ENCODE data around the gene PJVK. TPM values are rescaled to one million over a fixed set of nuclear protein-coding genes. Genes with fewer than 3 reads are reported as not detected.

The PJVK gene, protein sequence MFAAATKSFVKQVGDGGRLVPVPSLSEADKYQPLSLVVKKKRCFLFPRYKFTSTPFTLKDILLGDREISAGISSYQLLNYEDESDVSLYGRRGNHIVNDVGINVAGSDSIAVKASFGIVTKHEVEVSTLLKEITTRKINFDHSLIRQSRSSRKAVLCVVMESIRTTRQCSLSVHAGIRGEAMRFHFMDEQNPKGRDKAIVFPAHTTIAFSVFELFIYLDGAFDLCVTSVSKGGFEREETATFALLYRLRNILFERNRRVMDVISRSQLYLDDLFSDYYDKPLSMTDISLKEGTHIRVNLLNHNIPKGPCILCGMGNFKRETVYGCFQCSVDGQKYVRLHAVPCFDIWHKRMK
- total RNA-seq, result 0.35 and 1.4 TPM in 2 replicates

DNA sequence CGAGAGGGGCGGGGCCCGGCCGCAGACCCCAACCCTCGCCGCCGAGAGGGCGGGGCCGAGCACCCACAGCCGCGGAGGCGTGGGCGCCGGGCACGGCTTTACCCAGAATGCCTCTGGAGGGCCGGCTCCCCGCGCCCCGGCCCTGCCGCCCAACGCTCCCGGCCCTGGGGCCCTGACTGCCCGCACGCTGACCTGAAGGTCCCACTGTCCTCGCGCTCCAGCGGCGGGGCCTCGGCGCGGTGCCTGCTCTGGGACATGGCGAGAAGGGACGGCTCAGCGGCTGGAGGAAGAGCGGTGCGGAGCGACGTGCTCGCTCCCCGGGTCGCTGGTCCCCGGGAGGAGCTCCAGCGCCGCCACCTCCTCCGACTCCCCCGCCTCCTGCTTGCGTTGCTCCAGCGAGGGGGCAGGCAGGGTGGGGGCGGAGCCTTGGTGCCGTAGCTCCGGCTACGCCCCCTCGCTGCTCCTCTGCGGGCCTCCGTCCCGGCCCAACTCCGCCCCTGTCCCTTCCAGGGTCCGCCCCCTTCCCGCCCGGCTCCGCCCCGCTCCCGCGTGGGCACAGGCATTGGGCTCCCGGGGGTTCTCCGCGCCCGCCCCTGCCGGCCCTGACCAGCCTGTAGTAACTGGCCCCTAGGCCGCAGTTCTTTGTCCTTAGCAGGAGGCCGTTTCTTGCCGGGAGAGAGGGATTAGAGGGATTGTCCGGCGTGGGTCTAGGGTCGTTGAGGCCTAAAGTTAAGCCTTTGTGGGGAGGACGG lies at the start of gene PJVK, which contains the start of gene PRKRA:
TSS of gene PJVK (plus strand) at position 605 of the 752 bp plus-strand sequence. CDS start 2,032 bp downstream, outside the sequence.
TSS of gene PRKRA (minus strand) at position 402 of the 752 bp plus-strand sequence. CDS start at position 257, 145 bp downstream.

DNA sequence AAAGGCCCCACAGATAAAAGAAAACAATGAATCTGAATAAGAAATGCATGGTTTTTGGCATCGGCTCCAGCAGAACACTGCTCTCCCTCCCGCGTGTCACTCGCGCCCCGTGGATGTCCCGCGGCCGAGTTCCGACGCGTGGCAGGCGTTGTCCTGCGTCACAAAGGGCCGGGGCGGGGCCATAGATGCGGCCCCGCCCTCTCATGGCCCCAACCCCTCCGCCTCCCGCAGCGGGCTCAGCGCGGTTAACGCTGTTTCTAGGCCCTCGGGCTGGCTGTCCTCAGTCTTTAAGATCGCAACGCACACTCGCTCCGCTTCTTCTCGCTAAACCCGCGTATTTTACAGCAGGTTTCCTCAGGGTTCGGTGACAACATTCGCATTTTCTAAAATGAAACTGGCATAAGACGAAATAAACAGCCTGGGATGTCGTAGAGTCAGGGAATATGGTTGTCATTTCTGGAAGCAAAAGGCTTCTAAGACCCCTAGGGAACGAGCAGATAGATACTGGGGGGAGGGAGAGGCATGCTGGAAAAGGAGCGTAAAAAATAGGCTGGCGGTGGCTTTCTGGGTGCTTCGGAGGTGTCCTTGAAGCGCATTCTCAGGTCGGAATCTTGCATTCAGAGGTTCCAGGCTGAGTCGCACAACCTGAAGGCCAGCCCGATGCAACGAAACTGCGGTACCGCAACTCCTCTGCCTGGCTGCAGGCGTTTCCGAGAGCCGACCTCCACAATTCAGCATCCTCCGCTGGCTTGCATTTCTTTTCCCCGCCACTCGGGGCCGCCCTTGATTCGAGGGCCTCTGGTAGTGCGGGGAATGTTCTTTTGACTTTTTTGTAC lies 27.5 kb downstream of the PJVK start, which contains the start of gene FKBP7:
TSS of gene FKBP7 (minus strand) at position 162 of the 836 bp plus-strand sequence. CDS start at position 61, 101 bp downstream.

DNA sequence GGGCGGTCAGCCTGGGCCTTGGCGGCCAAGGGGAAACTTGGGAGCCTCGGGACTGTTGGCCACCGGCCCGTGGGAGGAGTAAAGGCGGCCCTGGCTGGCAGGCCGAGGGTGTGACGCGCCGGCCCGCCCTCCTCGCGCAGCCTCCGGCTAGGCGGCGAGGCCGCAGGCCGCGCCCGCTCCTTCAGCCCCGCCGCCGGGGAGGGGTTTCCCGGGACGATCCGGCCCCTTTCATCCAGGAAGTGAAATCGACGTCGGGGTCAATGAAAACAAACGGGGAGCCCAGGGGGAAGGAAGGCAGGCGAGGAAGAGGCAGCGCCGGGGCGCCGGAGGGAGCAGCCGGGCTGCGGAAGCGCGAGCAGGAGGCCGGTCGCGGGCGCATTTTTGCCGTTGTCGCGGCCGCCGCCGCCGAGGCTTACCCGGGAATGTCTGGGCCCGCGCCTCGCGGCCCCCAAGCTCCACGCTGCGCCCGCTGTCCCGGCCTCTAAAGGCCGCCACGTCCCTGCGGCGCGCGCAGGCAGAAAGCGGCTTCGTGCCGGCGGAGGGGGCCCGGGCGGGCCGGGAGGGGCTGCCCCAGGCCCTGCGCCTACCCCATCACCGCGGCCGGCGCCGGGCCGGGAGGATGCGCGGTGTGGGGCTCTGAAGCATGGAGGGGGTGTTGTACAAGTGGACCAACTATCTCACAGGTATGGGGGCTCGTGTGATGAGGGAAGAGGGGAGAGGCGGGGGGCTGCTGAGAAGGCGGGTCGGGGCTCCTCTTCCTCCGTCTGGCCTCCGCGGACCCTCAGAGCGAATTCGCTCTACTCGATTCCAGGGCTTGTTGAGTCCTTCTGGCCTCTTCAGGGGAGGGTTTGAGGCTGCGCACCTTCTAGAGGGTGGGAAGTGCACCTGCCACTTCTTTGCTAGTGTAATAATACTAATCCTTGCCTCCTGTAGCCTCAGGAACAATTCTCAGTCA lies 29.3 kb downstream of the PJVK start, which contains the start of gene PLEKHA3:
TSS of gene PLEKHA3 (plus strand) at position 231 of the 955 bp plus-strand sequence. CDS start at position 644, 413 bp downstream.

Other genes with a start within 250 kb of the PJVK start
- 59.2 and 69.8 TPM in 2 replicates for gene PRKRA, start 203 bp upstream of the PJVK start, total RNA-seq
- 36.7 and 36.9 TPM in 2 replicates for gene FKBP7, start 27.2 kb downstream of the PJVK start, total RNA-seq
- gene PLEKHA3, start 29.1 kb downstream of the PJVK start, total RNA-seq, result 2.0 and 2.3 TPM in 2 replicates

Data from myometrial cell (primary cell).